ENCODE data around the gene KIF16B. TPM values are rescaled to one million over a fixed set of nuclear protein-coding genes. Genes with fewer than 3 reads are reported as not detected.

KIF16B gene
- total RNA-seq, 4 donors from 2014 or later, result 16.6 to 29.6 (median 20.2) TPM

GRCh38 chr20:16287776-16288175 is 285.5 kb downstream of the KIF16B start:
- Histone ChIP-seq H3K27ac (no peak overlapping the region), H3K27me3 (no peaks in the 10 kb centered on the region), H3K9me3 (no peaks in the 10 kb centered on the region), H3K4me3 (no peak overlapping the region), H3K4me1 (no peaks in the 10 kb centered on the region), H3K36me3 (peaks cover 0 to 38% (median 0%) of the 10 kb centered on the region in 3 donors)
- WGBS, 2 donors, result 53 to 71% methylated on average over 2 of the region's 2 CpGs
- TF ChIP-seq POLR2A (IDR thresholded peaks at IDR 0.05), result no peak
- TF ChIP-seq, protein P1, sequence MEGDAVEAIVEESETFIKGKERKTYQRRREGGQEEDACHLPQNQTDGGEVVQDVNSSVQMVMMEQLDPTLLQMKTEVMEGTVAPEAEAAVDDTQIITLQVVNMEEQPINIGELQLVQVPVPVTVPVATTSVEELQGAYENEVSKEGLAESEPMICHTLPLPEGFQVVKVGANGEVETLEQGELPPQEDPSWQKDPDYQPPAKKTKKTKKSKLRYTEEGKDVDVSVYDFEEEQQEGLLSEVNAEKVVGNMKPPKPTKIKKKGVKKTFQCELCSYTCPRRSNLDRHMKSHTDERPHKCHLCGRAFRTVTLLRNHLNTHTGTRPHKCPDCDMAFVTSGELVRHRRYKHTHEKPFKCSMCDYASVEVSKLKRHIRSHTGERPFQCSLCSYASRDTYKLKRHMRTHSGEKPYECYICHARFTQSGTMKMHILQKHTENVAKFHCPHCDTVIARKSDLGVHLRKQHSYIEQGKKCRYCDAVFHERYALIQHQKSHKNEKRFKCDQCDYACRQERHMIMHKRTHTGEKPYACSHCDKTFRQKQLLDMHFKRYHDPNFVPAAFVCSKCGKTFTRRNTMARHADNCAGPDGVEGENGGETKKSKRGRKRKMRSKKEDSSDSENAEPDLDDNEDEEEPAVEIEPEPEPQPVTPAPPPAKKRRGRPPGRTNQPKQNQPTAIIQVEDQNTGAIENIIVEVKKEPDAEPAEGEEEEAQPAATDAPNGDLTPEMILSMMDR (IDR thresholded peaks at IDR 0.05), result no peak
- intact Hi-C loops (cut with DNase I), result no loop called here
- no peak for DNase-seq

DNA sequence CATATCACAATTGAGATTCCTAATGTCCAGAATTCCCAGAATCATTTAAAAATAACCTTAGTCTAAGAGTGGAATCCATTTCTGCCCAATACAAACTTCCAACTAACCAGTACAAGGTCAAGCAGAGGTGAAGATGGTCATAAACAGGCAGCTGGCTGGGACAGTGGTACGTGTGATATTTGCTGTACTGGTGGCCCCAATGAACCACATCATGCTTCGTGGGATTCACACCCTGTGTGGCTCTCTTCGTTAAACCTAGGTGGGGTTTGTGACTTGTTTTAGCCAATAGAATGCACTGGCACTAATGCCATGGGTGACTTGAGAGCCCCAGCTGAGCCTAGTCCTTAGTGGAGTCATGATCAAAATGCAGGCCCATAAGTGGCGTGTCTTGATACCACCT is 286.6 kb downstream of the KIF16B start:
- no peak for TF ChIP-seq POLR2A (IDR thresholded peaks at IDR 0.05)
- TF ChIP-seq, protein P1 (IDR thresholded peaks at IDR 0.05), result no peak
- no peaks in the 10 kb centered on the region for H3K27me3 ChIP-seq
- peaks cover 0 to 49% (median 0%) of the 10 kb centered on the region in 3 donors for H3K36me3 ChIP-seq
- 81% methylated on average over 4 of the region's 4 CpGs for WGBS, 2 donors
- H3K27ac ChIP-seq, result no peak overlapping the region
- no peak overlapping the region for H3K4me3 ChIP-seq
- intact Hi-C loops (cut with DNase I), result no loop called here
- no peak for DNase-seq
- no peaks in the 10 kb centered on the region for H3K4me1 ChIP-seq
- no peaks in the 10 kb centered on the region for H3K9me3 ChIP-seq

GRCh38 chr20:16284385-16285100 is 288.7 kb downstream of the KIF16B start:
- intact Hi-C loops (cut with DNase I), result no loop called here
- 83 to 89% methylated on average over 10 to 15 of the region's 15 CpGs for WGBS, 2 donors
- TF ChIP-seq POLR2A (IDR thresholded peaks at IDR 0.05), result no peak
- TF ChIP-seq, protein P1 (IDR thresholded peaks at IDR 0.05), result no peak

GRCh38 chr20:16283978-16284377 is 289.3 kb downstream of the KIF16B start:
- Histone ChIP-seq H3K4me3 (no peak overlapping the region), H3K9me3 (no peaks in the 10 kb centered on the region), H3K27ac (no peak overlapping the region), H3K36me3 (peaks cover 0 to 41% (median 0%) of the 10 kb centered on the region in 3 donors), H3K27me3 (no peaks in the 10 kb centered on the region), H3K4me1 (no peaks in the 10 kb centered on the region)
- intact Hi-C loops (cut with DNase I), result no loop called here
- DNase-seq, result no peak
- no peak for TF ChIP-seq POLR2A (IDR thresholded peaks at IDR 0.05)
- TF ChIP-seq, protein P1 (IDR thresholded peaks at IDR 0.05), result no peak
- WGBS, 2 donors, result 87 to 89% methylated on average over 3 to 4 of the region's 5 CpGs

More at GRCh38 chr20:16284385-16285100, 288.7 kb downstream of the KIF16B start:
- Histone ChIP-seq H3K4me1 (no peaks in the 10 kb centered on the region), H3K27me3 (no peaks in the 10 kb centered on the region), H3K36me3 (peaks cover 0 to 41% (median 0%) of the 10 kb centered on the region in 3 donors), H3K27ac (no peak overlapping the region), H3K9me3 (no peaks in the 10 kb centered on the region), H3K4me3 (no peak overlapping the region)
- no peak for DNase-seq

GRCh38 chr20:16283307-16283706 is 289.9 kb downstream of the KIF16B start:
- 80 to 93% methylated on average over 3 of the region's 6 CpGs for WGBS, 2 donors
- no peak for TF ChIP-seq POLR2A (IDR thresholded peaks at IDR 0.05)
- TF ChIP-seq, protein P1 (IDR thresholded peaks at IDR 0.05), result no peak
- H3K4me3 ChIP-seq, result no peak overlapping the region

More at GRCh38 chr20:16283307-16283706, 289.9 kb downstream of the KIF16B start:
- peaks cover 0 to 41% (median 0%) of the 10 kb centered on the region in 3 donors for H3K36me3 ChIP-seq
- DNase-seq, result no peak
- H3K4me1 ChIP-seq, result no peaks in the 10 kb centered on the region
- no peaks in the 10 kb centered on the region for H3K9me3 ChIP-seq
- H3K27me3 ChIP-seq, result no peaks in the 10 kb centered on the region
- intact Hi-C loops (cut with DNase I), result no loop called here
- H3K27ac ChIP-seq, result no peak overlapping the region
